HCT116 (cell line): Measurements from ENCODE around the gene GRM8.

Experiments used
- CTCF ChIP-seq, 3 experiments: fragments of 200-600 bp in 1 of 3; sonication (generic) in 1 of 3; IDR thresholded peaks in 2 of 3; conservative IDR thresholded peaks in 1 of 3; 2 replicates each; pipeline ENCODE4 v1.5.1; 2012 to 2017; ENCODE audit warnings: low read depth in 2 of 3, low read length in 2 of 3, antibody characterized with exemption in 1 of 3, borderline replicate concordance in 1 of 3, control low read depth in 1 of 3, mild to moderate bottlenecking in 1 of 3, mixed read lengths in 1 of 3, mixed run types in 1 of 3, moderate library complexity in 1 of 3; ENCODE audit not compliant: insufficient read depth in 1 of 3
- POLR2A ChIP-seq: IDR thresholded peaks from 2 replicates; pipeline ENCODE4 v1.7.0; 2011; ENCODE audit warnings: borderline replicate concordance; ENCODE audit not compliant: insufficient read depth, insufficient read length; ENCODE audit errors: extremely low read depth
- SP1 ChIP-seq: IDR thresholded peaks from 2 replicates; pipeline ENCODE4 v1.6.1; 2012; ENCODE audit warnings: low read depth
- SRF ChIP-seq: IDR thresholded peaks from 2 replicates; pipeline ENCODE4 v1.6.1; 2012; ENCODE audit warnings: low read depth

- TF ChIP-seq POLR2A (no peak), CTCF (IDR thresholded peaks at IDR 0.05 in 2 of 3, conservative IDR thresholded peaks at IDR 0.05 in 1 of 3; ENCODE audit: borderline replicate concordance in 1 of 3, insufficient read depth in 1 of 3, low read depth in 2 of 3, low read length in 2 of 3) (no peak), SP1 (no peak), SRF (no peak)
Measured at GRCh38 chr7:127252778-127253280, at the start of gene GRM8.
